GM12878 (cell line): ENCODE results near the gene DET1. TPM values are rescaled to one million over a fixed set of nuclear protein-coding genes. Genes with fewer than 3 reads are reported as not detected.
A peak's percentile ranks its signal among the peaks of the same experiment; 100 is the strongest.

Experiments
- CBFB ChIP-seq: IDR thresholded peaks from 2 replicates; pipeline ENCODE4 v1.6.1; 2016; ENCODE audit warnings: antibody characterized with exemption, low read depth
- CBX5 ChIP-seq: sonication (generic); IDR thresholded peaks from 2 replicates; pipeline ENCODE4 v1.6.1; 2016; ENCODE audit warnings: low read depth, moderate library complexity, mild to moderate bottlenecking, inconsistent platforms
- CREM ChIP-seq: IDR thresholded peaks from 2 replicates; pipeline ENCODE4 v1.6.1; 2014; ENCODE audit warnings: antibody characterized with exemption, low read depth
- ETV6 ChIP-seq, 2 experiments: fragments of 450-650 bp in 1 of 2; IDR thresholded peaks in 1 of 2; conservative IDR thresholded peaks in 1 of 2; 2 replicates each; pipeline ENCODE4 v1.6.1; 2014; ENCODE audit warnings: antibody characterized with exemption in 1 of 2, borderline replicate concordance in 1 of 2, low read depth in 1 of 2, mild to moderate bottlenecking in 1 of 2, moderate library complexity in 1 of 2
- MEF2B ChIP-seq: fragments of 450-650 bp; IDR thresholded peaks from 2 replicates; pipeline ENCODE4 v1.6.1; 2018; ENCODE audit warnings: mild to moderate bottlenecking, moderate library complexity; ENCODE audit not compliant: partially characterized antibody, poor library complexity, severe bottlenecking
- MTA2 ChIP-seq: fragments of 450-650 bp; IDR thresholded peaks from 2 replicates; pipeline ENCODE4 v1.6.1; 2016; ENCODE audit warnings: low read depth, mild to moderate bottlenecking, moderate library complexity
- NR2C1 ChIP-seq: fragments of 450-650 bp; IDR thresholded peaks from 2 replicates; pipeline ENCODE4 v1.6.1; 2017; ENCODE audit warnings: antibody characterized with exemption, mild to moderate bottlenecking, moderate library complexity
- PAX5 ChIP-seq: IDR thresholded peaks from 2 replicates; pipeline ENCODE4 v1.6.1; 2011; ENCODE audit warnings: low read depth, low read length, borderline replicate concordance
- RAD51 ChIP-seq: fragments of 450-650 bp; IDR thresholded peaks from 2 replicates; pipeline ENCODE4 v1.6.1; 2016; ENCODE audit warnings: moderate library complexity, mild to moderate bottlenecking, inconsistent platforms
- polyA plus RNA-seq, 11 experiments: library from polyadenylated mRNA; depleted of rRNA in 4 of 11; unstranded in 6 of 11; stranded (reverse) in 5 of 11; fragments of >200 nt; fragmentation: Nextera tagmentation in 4 of 11; fragmentation: Illumina TruSeq in 1 of 11; extraction: Ambion mirVana in 4 of 11; extraction: Trizol in 1 of 11; gene quantifications; 1 replicate in 1 of 11; 2 replicates in 10 of 11; pipeline versions ENCODE4 v1.2.1 to v1.2.3, GENCODE V29; 2011 to 2016; ENCODE audit warnings: inconsistent platforms in 2 of 11, missing spikeins in 2 of 11, low read depth in 1 of 11
- total RNA-seq, 4 experiments: library from RNA; depleted of rRNA in 3 of 4; stranded (reverse); fragments of >200 nt in 3 of 4; fragmentation: Illumina TruSeq in 1 of 4; extraction: Trizol in 1 of 4; gene quantifications; 2 replicates each; pipeline versions ENCODE4 v1.2.1 to v1.2.3, GENCODE V29; 2013 to 2021
- TF ChIP-seq, protein P1 (sequence below): fragments of 450-650 bp; IDR thresholded peaks from 2 replicates; pipeline ENCODE4 v1.6.1; 2017; ENCODE audit warnings: mild to moderate bottlenecking
- TF ChIP-seq, protein P2 (sequence below): IDR thresholded peaks from 2 replicates; pipeline ENCODE4 v1.6.1; 2012; ENCODE audit warnings: mild to moderate bottlenecking, low read depth, low read length
- TF ChIP-seq, protein P3 (sequence below): IDR thresholded peaks from 2 replicates; pipeline ENCODE4 v1.6.1; 2012; ENCODE audit warnings: low read length, inconsistent platforms
- TF ChIP-seq, protein P4 (sequence below): fragments of 450-650 bp; formaldehyde crosslinking; IDR thresholded peaks from 2 replicates; pipeline ENCODE4 v1.4.0; 2022; ENCODE audit warnings: mild to moderate bottlenecking, moderate library complexity
- TF ChIP-seq, protein P5 (sequence below): fragments of 450-650 bp; formaldehyde crosslinking; IDR thresholded peaks from 2 replicates; pipeline ENCODE4 v1.5.0; 2022; ENCODE audit warnings: mild to moderate bottlenecking, missing genetic modification characterization

Gene DET1
- total and polyA plus RNA-seq, 10 of the 15 experiments (the other 5 are each of a cell fraction or from before 2014, with no cell fraction given) = 0.16 to 2.7 (median 1.4) TPM

DNA sequence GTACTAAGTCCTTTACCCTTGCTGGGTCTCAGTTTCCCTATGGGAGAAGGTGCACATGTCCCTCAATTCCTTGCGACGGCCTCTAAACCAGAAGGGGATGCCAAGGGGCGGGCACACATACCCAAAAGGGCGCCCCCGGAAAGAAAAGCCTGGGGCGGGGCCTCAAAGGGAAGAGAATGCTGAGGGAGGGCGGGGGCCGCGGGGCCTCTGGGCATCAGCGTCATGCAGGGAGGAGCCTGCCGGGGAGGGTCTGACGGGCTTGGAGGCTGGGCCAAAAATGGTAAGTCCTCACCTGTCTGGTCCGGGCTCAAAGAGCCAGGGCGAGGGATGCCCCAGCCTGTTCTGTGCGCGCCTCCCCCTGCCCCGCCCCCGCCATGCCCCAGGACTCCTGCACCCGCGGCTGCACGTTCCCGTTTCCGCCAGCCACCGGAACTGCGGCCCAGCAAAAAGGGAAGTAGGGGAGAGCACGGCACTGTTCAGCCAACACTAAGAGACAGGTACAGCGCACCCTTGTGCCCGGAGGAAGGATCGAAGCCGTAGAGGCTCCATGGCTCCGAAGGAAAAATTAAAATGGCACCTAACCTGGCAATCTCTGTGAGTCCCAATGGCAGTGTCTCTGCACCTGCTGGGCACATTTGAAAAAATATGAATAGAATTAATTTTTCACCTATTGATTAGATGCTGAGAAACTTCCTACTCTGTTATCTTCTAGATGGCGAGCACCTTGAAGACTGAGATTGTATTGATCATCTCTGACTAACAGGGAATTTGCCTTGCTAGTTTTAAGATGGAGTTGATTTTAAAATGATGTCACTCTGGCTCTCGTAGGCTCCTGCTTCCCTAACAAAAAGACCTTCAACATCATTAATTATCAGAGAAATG lies at the start of gene DET1 (continued):
- TF ChIP-seq, protein P1, sequence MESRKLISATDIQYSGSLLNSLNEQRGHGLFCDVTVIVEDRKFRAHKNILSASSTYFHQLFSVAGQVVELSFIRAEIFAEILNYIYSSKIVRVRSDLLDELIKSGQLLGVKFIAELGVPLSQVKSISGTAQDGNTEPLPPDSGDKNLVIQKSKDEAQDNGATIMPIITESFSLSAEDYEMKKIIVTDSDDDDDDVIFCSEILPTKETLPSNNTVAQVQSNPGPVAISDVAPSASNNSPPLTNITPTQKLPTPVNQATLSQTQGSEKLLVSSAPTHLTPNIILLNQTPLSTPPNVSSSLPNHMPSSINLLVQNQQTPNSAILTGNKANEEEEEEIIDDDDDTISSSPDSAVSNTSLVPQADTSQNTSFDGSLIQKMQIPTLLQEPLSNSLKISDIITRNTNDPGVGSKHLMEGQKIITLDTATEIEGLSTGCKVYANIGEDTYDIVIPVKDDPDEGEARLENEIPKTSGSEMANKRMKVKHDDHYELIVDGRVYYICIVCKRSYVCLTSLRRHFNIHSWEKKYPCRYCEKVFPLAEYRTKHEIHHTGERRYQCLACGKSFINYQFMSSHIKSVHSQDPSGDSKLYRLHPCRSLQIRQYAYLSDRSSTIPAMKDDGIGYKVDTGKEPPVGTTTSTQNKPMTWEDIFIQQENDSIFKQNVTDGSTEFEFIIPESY = no peak
- peak; percentile 52; the same call in 1 of the 2 replicates for TF ChIP-seq CREM
- TF ChIP-seq MTA2 = 0 out of 2 replicates have a peak, but pooled peaks have one; percentile 21
- no peak for TF ChIP-seq CBFB
- no peak for TF ChIP-seq MEF2B
- TF ChIP-seq NR2C1 = peak; percentile 91
- peak; percentile 78; the same call in 1 of the 2 replicates for TF ChIP-seq PAX5
- TF ChIP-seq, protein P2, sequence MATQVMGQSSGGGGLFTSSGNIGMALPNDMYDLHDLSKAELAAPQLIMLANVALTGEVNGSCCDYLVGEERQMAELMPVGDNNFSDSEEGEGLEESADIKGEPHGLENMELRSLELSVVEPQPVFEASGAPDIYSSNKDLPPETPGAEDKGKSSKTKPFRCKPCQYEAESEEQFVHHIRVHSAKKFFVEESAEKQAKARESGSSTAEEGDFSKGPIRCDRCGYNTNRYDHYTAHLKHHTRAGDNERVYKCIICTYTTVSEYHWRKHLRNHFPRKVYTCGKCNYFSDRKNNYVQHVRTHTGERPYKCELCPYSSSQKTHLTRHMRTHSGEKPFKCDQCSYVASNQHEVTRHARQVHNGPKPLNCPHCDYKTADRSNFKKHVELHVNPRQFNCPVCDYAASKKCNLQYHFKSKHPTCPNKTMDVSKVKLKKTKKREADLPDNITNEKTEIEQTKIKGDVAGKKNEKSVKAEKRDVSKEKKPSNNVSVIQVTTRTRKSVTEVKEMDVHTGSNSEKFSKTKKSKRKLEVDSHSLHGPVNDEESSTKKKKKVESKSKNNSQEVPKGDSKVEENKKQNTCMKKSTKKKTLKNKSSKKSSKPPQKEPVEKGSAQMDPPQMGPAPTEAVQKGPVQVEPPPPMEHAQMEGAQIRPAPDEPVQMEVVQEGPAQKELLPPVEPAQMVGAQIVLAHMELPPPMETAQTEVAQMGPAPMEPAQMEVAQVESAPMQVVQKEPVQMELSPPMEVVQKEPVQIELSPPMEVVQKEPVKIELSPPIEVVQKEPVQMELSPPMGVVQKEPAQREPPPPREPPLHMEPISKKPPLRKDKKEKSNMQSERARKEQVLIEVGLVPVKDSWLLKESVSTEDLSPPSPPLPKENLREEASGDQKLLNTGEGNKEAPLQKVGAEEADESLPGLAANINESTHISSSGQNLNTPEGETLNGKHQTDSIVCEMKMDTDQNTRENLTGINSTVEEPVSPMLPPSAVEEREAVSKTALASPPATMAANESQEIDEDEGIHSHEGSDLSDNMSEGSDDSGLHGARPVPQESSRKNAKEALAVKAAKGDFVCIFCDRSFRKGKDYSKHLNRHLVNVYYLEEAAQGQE = no peak
- TF ChIP-seq RAD51 = no peak
- TF ChIP-seq, protein P3, sequence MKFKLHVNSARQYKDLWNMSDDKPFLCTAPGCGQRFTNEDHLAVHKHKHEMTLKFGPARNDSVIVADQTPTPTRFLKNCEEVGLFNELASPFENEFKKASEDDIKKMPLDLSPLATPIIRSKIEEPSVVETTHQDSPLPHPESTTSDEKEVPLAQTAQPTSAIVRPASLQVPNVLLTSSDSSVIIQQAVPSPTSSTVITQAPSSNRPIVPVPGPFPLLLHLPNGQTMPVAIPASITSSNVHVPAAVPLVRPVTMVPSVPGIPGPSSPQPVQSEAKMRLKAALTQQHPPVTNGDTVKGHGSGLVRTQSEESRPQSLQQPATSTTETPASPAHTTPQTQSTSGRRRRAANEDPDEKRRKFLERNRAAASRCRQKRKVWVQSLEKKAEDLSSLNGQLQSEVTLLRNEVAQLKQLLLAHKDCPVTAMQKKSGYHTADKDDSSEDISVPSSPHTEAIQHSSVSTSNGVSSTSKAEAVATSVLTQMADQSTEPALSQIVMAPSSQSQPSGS = no peak
- TF ChIP-seq, protein P4, sequence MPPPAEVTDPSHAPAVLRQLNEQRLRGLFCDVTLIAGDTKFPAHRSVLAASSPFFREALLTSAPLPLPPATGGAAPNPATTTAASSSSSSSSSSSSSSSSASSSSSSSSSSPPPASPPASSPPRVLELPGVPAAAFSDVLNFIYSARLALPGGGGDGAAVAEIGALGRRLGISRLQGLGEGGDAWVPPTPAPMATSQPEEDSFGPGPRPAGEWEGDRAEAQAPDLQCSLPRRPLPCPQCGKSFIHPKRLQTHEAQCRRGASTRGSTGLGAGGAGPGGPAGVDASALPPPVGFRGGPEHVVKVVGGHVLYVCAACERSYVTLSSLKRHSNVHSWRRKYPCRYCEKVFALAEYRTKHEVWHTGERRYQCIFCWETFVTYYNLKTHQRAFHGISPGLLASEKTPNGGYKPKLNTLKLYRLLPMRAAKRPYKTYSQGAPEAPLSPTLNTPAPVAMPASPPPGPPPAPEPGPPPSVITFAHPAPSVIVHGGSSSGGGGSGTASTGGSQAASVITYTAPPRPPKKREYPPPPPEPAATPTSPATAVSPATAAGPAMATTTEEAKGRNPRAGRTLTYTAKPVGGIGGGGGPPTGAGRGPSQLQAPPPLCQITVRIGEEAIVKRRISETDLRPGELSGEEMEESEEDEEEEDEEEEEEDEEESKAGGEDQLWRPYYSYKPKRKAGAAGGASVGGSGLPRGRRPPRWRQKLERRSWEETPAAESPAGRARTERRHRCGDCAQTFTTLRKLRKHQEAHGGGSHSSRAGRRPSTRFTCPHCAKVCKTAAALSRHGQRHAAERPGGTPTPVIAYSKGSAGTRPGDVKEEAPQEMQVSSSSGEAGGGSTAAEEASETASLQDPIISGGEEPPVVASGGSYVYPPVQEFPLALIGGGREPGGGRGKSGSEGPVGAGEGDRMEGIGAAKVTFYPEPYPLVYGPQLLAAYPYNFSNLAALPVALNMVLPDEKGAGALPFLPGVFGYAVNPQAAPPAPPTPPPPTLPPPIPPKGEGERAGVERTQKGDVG (CRISPR knock-in tag) = no peak
- TF ChIP-seq ETV6 (conservative IDR thresholded peaks at IDR 0.05 in 1 of 2, IDR thresholded peaks at IDR 0.05 in 1 of 2; ENCODE audit: borderline replicate concordance in 1 of 2, low read depth in 1 of 2) = peak in 1 of 2 experiments; percentile 88; a peak in 2 of 4 replicates
- TF ChIP-seq CBX5 = no peak
- TF ChIP-seq, protein P5, sequence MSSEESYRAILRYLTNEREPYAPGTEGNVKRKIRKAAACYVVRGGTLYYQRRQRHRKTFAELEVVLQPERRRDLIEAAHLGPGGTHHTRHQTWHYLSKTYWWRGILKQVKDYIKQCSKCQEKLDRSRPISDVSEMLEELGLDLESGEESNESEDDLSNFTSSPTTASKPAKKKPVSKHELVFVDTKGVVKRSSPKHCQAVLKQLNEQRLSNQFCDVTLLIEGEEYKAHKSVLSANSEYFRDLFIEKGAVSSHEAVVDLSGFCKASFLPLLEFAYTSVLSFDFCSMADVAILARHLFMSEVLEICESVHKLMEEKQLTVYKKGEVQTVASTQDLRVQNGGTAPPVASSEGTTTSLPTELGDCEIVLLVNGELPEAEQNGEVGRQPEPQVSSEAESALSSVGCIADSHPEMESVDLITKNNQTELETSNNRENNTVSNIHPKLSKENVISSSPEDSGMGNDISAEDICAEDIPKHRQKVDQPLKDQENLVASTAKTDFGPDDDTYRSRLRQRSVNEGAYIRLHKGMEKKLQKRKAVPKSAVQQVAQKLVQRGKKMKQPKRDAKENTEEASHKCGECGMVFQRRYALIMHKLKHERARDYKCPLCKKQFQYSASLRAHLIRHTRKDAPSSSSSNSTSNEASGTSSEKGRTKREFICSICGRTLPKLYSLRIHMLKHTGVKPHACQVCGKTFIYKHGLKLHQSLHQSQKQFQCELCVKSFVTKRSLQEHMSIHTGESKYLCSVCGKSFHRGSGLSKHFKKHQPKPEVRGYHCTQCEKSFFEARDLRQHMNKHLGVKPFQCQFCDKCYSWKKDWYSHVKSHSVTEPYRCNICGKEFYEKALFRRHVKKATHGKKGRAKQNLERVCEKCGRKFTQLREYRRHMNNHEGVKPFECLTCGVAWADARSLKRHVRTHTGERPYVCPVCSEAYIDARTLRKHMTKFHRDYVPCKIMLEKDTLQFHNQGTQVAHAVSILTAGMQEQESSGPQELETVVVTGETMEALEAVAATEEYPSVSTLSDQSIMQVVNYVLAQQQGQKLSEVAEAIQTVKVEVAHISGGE (CRISPR knock-in tag) = no peak
